RWPE1 (cell line): ENCODE results near the gene ARAP1.
"Not testable (repeated sequence)": the region's sequence is repeated elsewhere in the genome, so short reads cannot be mapped to it uniquely, and the experiment has no call there.

Source experiments
- CTCF ChIA-PET: fragments of 350-600 bp; sonication (Branson Sonifier 250); formaldehyde crosslinking; extraction: SDS; loops from one replicate; lab custom pipeline; 2021; lab: Yijun Ruan, JAX
- POLR2A ChIA-PET: fragments of 400-600 bp; formaldehyde crosslinking; extraction: SDS; loops from one replicate; lab custom pipeline; 2020; ENCODE audit warnings: antibody characterized with exemption; ENCODE audit not compliant: low non-redundant PET; lab: Yijun Ruan, JAX
- DNase-seq: peaks from one replicate; pipeline ENCODE4 v3.0.0; 2012; ENCODE audit warnings: low spot score
- H3K27ac ChIP-seq: fragments of 450-650 bp; 2 replicates; pipeline ENCODE4 v1.5.1; 2017
- CTCF ChIP-seq: fragments of 450-650 bp; conservative IDR thresholded peaks from 2 replicates; pipeline ENCODE4 v1.5.1; 2017; ENCODE audit warnings: low read depth, mild to moderate bottlenecking

Gene ARAP1

GRCh38 chr11:72792437-72793021, 40.3 kb upstream of the ARAP1 start:
- peak overlapping the region; percentile 88 for H3K27ac ChIP-seq
- TF ChIP-seq CTCF = no peak
- DNase-seq = no peak
- CTCF ChIA-PET = interaction anchor here (0.5 to 3.4 kb wide), 11 partner anchors 10 to 737 kb away, joined by 3 to 26 read pairs (median 3); no protein-coding TSS in a partner anchor
- POLR2A ChIA-PET = no interaction called here

GRCh38 chr11:72791228-72791627, 39.0 kb upstream of the ARAP1 start:
- CTCF ChIA-PET, DNase-seq, H3K27ac ChIP-seq: not testable (repeated sequence)
- POLR2A ChIA-PET = interaction anchor here (0.6 kb wide), 1 partner anchor 10 kb away, joined by 8 read pairs; no protein-coding TSS in a partner anchor

- DNase-seq = no peak
- peak overlapping the region; percentile 16; the same call in 1 of the 2 replicates for H3K27ac ChIP-seq
- ChIA-PET CTCF (interaction anchor here (0.9 kb wide), 1 partner anchor 23 kb away, joined by 3 read pairs; no protein-coding TSS in a partner anchor), POLR2A (no interaction called here)
- TF ChIP-seq CTCF = no peak
Observed at GRCh38 chr11:72789493-72790131, 37.4 kb upstream of the ARAP1 start.

- no peak overlapping the region for H3K27ac ChIP-seq
- ChIA-PET POLR2A (no interaction called here), CTCF (interaction anchor here (1.1 kb wide), 1 partner anchor 63 kb away, joined by 3 read pairs; no protein-coding TSS in a partner anchor)
- TF ChIP-seq CTCF = no peak
- no peak for DNase-seq
Observed at GRCh38 chr11:72788241-72788640, 36.0 kb upstream of the ARAP1 start.

- TF ChIP-seq CTCF = no peak
- ChIA-PET CTCF (interaction anchor here (1.3 to 1.6 kb wide), 2 partner anchors 26 to 62 kb away, joined by 3 to 7 read pairs; no protein-coding TSS in a partner anchor), POLR2A (no interaction called here)
- no peak for DNase-seq
- no peak overlapping the region for H3K27ac ChIP-seq
Observed at GRCh38 chr11:72787216-72788104, 35.3 kb upstream of the ARAP1 start.

GRCh38 chr11:72786305-72787215, 34.4 kb upstream of the ARAP1 start:
- POLR2A ChIA-PET = no interaction called here
- no peak for DNase-seq
- no peak overlapping the region for H3K27ac ChIP-seq
- CTCF ChIA-PET = interaction anchor here (1.3 to 1.6 kb wide), 2 partner anchors 26 to 61 kb away, joined by 3 to 7 read pairs; no protein-coding TSS in a partner anchor
- no peak for TF ChIP-seq CTCF
